NCI-H1930 (cell line): ENCODE results near the gene TNNC1.

Source experiments
- DNase-seq, 2 experiments: peaks; one replicate each; lab custom pipeline; 2025; lab: John Stamatoyannopoulos, UW

The TNNC1 gene

DNA sequence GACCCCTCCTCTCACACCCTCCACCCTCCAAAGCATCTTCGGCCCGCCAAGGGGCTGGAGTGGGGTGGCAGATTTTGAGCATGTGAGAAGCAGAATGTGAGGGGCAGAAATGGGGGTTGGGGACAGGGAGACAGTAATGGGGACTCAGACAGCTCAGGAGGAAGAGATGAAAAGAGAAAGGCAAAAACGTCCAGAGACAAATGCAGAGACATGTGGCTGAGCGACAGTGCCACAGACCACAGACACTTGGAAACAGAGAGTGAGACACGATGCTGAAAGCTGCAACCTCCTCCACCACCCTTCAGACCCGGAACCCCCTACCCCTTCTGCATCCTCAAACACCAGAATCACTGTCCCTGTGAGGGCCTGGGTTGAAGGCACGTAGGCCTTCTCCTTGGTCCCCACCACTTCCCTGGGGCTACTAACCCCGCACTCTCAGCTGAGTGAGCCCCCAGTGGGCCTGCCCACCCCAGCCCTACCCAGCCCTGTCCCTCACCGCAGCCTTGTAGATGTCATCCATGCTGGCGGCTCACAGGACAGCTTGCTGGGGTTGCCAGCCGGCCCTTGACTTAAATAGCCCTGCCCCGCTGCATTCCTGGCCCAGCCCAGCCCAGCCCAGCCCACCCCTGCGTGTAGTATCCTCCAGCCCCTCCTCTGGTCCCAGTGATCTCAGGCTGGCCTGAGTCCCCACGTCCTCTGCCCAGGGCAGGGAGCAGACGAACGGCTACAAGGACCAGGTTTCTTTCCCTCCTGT lies at the start of gene TNNC1:
Gene TNNC1 (minus strand): TSS at position 546 of the 754 bp plus-strand sequence. CDS start 26 bp downstream, at position 520.
- no peak for DNase-seq

DNA sequence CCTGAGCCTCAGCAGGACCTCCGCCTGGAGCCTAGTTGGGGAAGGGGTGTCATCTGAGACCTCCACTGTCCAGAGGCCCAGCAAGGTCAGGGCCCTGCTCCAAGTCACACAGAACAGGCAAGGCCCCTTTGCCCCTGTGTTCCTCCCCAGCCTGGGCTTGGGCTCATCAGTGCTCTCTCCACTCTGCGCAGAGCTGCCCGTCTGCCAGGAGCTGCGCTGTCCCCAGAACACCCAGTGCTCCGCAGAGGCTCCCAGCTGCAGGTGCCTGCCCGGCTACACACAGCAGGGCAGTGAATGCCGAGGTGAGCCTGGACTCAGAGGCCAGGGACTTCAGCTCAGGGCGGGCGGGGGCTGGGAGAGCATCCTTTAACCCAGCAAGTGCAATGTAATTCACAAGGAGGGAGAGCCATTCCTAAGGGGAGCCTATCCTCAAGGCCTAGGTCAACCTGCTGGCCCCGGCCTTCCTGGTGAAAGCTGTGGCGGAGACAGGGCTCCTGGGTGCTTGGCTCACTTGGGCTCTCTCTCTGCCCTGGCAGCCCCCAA lies 49.0 kb upstream of the TNNC1 start:
- no peak for DNase-seq

DNA sequence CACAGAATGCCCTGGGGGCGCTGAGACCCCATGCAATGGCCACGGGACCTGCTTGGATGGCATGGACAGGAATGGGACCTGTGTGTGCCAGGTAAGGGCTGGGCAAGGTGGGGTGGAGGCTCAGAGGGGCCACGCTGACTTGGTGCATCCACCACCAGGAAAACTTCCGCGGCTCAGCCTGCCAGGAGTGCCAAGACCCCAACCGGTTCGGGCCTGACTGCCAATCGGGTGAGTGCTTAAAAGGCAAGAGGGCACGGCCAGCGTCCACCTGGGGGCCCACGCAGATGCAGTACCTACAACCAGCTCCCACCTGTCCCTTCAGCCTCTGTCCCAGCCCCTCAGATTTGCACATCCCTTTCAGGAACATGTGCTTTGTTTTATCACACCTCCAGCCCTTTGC lies 48.2 kb upstream of the TNNC1 start:
- no peak for DNase-seq

DNA sequence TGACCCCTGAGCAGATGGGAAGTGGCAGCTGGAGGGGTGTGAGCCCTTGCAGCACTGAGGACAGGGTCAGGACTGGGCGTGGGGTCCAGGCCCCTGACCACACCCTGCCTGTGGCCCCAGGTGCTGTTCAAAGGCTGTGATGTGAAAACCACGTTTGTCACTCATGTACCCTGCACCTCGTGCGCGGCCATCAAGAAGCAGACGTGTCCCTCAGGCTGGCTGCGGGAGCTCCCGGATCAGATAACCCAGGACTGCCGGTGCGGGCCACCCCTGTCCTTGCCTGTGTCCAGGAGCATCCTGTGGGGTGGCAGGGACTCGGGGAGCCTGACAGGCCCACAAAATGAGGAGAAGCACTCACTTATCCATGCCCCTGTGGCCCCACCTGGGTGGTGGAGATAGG lies 47.2 kb upstream of the TNNC1 start:
- no peak for DNase-seq

DNA sequence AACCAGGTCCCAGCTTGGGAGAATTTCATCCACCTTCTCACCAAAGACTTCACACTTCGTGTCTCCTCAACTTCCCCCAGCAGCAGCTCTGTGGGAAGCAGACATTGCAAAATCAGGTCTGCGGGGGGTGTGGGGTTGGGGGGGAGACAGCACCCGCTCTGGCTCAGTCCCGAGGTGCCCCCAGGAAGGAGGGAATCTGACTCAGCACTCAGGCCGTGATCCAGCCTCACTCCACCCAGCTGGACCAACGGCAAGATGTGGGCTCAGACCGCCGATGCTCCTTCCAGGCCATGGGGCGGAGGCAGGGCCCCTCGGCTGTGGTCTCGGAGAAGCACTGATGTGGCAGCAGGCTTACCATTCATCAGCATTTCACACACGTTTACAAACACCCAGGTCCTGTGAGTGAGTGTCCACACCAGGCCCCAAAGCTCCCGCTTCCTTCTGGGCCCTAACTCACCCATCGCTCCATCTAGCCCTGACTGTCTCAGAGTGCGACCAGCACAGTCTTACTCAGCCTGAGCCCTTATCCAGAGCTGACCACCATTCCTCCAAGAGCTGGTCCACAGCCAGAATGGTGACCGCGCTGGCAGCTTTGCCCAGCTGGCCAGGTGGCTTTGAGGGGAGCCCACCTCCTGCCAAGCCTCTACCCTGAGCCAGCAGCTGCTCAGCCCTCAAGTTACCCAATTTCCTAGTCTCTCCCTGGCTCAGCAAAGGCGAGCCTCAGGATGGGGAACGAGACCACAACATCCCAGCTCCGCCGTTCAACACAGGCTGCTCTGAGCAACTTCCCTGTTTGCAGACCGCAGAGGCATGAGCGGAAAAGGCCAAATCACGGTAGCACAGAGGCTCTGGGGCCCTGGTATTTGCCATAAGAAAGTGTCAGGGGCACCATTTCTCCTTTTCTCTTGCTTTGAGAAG lies 44.6 kb upstream of the TNNC1 start:
- no peak for DNase-seq

DNA sequence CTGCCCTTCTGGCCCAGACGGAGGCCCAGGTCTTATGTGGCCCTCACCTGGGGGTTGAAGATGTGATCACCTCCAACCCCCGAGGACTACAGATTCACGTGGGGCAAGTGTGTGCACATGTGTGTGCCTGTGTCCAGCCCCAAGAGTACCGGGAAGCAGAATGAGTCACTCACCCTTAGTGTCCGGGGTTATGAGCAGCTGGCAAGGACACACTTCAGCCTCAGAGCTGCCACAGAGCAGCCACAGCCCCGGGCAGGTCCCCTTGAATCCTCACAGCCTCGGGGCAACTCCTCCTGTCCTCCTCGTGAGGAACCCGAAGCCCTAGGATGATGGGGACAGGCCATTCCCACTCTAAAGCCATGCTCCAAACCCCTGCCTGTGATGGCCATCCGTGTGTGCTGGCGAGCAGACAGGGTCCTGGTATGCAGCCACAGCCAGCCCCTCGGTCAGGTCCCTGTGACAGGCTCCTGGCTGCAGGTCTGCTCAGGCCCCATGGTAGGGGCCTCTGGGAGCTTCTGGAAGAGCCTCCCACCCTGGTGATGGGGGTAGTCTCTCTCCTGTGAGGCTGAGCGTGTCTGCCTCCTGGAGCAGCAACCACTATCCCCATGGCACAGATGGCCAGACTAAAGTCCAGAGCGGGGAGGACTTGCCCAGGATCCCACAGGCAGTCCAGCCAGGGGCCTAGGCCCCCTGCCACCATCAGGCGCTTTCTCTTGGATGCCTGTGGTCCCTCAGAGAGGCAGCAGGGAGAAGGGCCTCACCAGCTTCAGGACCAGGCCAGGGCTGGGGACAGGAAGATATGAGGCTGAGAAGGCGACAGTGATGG lies 42.1 kb upstream of the TNNC1 start:
- no peak for DNase-seq

DNA sequence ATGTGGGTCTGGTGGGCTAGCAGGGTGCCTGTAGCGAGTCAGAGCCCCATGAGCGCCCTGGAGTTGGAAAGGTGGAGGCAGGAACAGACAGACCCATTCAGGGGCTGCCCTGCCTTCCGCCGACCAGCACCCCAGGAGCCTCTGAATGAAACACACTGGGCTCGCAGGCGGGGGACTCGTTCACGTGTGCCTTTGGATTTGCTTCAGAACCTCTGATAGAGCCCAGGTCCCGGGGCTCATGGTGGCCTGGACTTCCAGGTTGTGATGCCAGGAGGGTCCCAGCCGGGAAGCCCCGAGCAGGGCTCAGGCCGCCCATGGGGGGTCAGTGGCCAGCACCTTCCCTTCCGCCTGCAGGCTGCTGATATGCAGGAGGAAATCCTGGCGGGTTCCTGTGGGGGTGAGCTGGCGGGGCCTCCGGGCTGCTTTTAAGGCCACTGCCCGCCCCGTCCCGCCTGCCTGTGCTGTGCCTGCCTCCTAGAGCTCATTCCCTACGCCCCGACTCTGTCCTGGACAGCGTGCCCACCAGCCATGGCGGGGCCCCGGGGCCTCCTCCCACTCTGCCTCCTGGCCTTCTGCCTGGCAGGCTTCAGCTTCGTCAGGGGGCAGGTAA lies 41.1 kb upstream of the TNNC1 start, which contains the start of gene STAB1:
Gene STAB1 (plus strand): TSS at position 453 of the 610 bp plus-strand sequence. CDS start 76 bp downstream, at position 529.
- no peak for DNase-seq

DNA sequence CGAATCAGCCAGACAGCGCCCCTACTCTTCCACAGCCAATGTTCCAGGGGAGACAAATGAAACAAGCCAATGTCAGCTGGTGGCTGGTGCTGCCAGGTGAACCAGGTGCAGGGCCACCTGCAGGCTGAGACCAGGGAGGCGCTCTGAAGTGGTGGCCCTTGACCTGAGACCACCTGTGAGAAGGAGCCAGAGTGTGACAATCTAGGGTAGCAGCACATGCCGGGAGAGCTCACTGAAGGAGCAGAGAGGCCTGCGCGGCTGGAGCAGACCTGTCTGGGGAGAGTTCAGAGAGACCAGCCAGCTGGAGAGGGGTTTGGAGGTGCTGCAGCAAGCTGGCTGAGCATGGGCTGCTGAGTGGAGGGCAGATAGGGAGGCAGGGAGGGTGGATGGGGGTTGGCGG lies 40.6 kb upstream of the TNNC1 start:
- DNase-seq: no peak

DNA sequence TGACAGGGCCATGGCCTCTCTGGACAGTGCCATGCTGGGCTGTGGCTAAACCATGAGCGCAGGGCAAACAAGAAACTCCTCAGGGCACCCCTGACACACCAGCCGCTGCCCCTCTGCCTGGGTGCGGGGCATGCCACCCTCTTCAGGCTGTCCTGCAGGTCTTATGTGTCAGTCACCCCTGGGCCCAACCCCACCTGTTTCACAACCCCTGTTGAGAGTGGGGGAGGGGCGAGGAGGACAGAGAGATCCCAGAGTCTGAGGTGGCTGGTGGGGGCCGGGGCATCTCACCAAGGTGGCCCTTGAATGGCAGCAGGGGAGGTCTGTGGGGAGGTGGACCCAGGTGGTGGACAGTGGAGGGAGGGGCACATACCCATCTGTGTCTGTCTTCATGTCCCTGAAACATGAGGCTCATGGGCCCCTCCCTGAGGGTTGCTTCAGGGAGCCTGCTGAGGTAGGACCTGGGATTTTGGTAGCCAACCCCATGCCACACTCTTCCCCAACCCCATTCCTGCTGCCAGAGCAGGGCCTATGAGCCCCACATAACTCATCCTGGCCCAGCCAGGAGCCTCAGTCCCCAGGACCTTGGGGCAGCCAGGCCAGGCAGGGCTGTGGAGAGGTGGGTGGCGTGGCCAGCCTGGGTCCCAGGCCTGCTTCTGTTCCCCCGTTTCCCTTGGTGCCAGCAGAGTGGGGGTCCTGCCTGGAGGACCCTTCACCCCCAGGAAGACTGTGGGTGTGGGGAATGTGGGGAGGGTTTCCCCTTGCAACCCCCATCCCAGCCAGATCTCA lies 39.6 kb upstream of the TNNC1 start:
- DNase-seq: no peak

DNA sequence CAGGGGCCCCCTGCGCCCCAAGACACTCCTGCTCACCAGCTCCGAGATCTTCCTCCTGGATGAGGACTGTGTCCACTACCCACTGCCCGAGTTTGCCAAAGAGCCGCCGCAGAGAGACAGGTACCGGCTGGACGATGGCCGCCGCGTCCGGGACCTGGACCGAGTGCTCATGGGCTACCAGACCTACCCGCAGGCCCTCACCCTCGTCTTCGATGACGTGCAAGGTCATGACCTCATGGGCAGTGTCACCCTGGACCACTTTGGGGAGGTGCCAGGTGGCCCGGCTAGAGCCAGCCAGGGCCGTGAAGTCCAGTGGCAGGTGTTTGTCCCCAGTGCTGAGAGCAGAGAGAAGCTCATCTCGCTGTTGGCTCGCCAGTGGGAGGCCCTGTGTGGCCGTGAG lies 38.2 kb upstream of the TNNC1 start:
- no peak for DNase-seq

DNA sequence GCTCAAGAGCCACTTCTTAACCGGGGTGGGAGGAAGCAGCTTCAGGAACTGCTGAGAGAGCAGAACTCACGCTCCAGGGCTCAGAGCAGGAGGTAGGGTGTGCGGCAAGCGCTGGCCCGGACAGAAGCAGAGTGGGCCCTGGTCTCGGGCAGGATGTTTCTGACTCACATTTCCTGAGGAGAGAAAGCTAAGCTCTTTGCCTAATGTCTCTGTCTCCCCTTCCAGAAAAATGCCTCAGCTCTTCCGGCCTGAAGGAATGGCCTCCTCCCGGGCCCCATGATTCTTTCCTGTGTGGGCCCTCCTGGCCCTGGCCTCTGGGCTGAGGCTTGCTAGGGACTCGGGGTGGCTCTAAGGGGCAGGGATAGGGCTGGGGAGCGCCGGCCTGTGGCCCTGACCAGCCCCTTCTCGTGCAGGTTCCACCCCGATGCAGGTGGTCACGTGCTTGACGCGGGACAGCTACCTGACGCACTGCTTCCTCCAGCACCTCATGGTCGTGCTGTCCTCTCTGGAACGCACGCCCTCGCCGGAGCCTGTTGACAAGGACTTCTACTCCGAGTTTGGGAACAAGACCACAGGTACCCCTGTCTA lies 37.2 kb upstream of the TNNC1 start:
- DNase-seq: no peak

DNA sequence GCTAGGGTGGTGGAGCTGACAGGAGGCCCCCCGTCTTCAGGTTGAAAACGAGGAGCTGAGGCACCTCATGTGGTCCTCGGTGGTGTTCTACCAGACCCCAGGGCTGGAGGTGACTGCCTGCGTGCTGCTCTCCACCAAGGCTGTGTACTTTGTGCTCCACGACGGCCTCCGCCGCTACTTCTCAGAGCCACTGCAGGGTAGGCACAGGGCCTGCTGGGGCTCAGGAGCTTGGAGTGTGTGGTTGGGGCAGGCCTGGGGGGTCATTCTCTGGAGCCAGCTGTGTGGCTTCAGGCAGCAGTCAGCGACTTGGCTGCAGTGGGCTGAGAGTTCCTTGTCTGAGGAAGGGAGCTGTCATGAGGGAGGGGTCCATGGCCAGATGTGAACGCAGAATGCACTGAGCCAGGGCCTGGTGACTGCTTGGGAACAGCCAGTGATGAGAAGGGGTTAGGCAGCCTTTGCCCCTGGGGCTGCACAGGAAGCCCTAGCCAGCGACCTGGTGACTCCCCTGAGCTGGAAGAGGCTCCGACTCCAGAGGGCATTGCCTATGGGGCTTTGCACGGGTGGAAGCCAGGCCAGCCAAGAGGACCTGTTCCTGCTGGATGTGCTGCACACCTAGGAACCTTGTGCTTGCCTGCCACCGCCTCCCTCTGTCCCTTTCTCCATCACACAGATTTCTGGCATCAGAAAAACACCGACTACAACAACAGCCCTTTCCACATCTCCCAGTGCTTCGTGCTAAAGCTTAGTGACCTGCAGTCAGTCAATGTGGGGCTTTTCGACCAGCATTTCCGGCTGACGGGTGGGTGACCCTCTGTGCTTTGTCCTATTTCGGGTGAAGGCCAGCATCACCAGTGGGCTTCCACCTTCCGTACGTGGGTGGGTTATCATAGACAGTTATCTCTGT lies 36.4 kb upstream of the TNNC1 start:
- no peak for DNase-seq

DNA sequence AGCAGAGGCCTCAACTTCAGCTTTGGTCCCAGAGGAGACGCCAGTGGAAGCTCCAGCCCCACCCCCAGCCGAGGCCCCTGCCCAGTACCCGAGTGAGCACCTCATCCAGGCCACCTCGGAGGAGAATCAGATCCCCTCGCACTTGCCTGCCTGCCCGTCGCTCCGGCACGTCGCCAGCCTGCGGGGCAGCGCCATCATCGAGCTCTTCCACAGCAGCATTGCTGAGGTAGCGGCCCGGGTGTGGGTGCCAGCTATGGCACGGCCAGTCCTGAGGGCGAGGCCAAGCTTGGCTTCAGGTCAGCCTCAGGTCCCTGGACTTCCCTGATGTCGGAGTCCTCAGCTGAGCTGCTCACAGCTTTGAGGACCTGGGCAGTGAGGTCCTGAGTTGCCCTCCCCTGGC lies 35.6 kb upstream of the TNNC1 start:
- no peak for DNase-seq

DNA sequence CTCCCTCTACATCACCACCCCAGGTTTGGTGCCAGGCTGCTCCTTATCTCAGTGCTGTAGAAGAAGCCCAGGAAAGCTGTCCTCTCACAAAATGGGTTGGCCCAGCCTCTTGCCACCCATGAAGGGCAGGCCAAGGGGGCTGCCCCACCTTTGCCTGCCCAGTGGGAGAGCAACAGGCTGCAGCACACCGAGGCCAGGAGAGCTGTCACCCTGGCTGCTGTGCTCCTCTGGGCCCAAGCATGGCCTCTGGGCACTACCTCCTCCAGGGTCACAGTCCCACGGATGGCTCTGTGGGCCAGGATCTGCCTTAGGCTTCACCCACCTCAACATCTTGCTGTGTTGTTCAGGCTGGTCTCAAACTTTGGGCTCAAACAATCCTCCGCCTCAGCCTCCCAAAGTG lies 34.9 kb upstream of the TNNC1 start:
- no peak for DNase-seq

DNA sequence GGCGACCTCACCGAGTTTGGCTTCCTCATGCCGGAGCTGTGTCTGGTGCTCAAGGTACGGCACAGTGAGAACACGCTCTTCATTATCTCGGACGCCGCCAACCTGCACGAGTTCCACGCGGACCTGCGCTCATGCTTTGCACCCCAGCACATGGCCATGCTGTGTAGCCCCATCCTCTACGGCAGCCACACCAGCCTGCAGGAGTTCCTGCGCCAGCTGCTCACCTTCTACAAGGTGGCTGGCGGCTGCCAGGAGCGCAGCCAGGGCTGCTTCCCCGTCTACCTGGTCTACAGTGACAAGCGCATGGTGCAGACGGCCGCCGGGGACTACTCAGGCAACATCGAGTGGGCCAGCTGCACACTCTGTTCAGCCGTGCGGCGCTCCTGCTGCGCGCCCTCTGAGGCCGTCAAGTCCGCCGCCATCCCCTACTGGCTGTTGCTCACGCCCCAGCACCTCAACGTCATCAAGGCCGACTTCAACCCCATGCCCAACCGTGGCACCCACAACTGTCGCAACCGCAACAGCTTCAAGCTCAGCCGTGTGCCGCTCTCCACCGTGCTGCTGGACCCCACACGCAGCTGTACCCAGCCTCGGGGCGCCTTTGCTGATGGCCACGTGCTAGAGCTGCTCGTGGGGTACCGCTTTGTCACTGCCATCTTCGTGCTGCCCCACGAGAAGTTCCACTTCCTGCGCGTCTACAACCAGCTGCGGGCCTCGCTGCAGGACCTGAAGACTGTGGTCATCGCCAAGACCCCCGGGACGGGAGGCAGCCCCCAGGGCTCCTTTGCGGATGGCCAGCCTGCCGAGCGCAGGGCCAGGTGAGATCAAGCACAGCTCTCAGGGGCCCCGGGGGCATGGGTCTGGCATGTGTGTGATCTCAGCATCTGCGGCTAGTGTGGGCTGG lies 34.2 kb upstream of the TNNC1 start:
- DNase-seq: no peak

DNA sequence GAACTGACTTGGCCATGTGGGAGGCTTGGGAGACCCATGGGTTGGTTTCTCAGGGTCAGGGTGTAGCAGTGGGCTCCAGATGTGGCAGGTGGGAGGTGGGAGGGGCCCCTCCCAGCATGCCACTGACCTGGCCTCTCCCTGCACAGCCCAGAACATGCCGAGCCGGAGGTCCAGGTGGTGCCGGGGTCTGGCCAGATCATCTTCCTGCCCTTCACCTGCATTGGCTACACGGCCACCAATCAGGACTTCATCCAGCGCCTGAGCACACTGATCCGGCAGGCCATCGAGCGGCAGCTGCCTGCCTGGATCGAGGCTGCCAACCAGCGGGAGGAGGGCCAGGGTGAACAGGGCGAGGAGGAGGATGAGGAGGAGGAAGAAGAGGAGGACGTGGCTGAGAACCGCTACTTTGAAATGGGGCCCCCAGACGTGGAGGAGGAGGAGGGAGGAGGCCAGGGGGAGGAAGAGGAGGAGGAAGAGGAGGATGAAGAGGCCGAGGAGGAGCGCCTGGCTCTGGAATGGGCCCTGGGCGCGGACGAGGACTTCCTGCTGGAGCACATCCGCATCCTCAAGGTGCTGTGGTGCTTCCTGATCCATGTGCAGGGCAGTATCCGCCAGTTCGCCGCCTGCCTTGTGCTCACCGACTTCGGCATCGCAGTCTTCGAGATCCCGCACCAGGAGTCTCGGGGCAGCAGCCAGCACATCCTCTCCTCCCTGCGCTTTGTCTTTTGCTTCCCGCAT lies 33.4 kb upstream of the TNNC1 start:
- DNase-seq: no peak

DNA sequence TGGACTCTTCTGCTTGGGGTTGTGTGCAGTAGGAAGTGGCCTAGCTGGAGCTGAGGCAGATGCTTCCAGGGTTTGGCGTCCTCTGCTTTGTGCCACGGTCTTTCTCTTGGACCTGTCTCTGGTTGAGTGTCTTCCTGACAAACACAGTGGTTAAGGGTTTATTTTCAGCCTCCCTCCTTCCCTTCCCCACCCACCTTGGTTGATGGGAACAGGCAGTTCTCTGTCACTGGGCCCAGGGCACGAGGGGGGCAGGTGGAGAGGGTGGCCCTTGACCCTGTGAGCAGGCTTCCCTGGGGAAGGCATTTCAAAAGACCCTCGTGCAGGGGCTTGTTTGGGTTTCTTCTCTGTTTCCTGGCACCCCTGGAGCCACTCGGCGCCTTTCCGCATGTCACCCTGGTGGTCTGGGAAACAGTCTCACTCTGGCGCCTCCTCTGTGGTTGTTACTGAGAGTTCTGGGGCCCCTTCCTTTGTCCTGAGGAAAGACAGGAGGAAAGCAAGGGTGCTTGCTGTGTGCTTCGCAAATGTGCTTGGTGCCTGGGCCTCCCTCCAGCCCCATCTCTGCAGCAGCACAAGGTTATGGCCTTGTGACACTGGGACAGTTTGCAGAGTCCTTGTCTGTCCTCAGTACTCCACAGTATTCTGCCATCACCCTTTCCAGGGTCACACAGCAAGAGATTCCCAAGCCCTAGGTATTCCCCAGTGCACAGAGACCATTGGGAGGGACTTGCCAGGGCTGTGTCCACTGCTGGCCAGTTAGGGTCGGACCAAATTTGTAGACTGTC lies 31.0 kb upstream of the TNNC1 start:
- DNase-seq: no peak
